GM23338 (cell line): ENCODE data around the gene POU3F4.

Experiments used
- CREB1 ChIP-seq: fragments of 250-450 bp; sonication (Bioruptor Pico); IDR thresholded peaks from 2 replicates; pipeline ENCODE4 v1.5.0; 2020; ENCODE audit warnings: low read depth, mild to moderate bottlenecking, moderate library complexity
- CTCF ChIP-seq, 2 experiments: fragments of 200-600 bp in 1 of 2; sonication (generic) in 1 of 2; conservative IDR thresholded peaks; 2 replicates each; pipeline versions ENCODE4 v1.5.1 to v1.6.1; 2016 to 2017; ENCODE audit warnings: antibody characterized with exemption in 2 of 2, low read depth in 2 of 2, mild to moderate bottlenecking in 2 of 2, moderate library complexity in 1 of 2
- EZH2 ChIP-seq: fragments of 200-600 bp; sonication (generic); IDR thresholded peaks from one replicate; pipeline ENCODE4 v1.8.0; 2017; ENCODE audit warnings: antibody characterized with exemption, mild to moderate bottlenecking, low read depth; ENCODE audit not compliant: unreplicated experiment
- EZH2phosphoT487 ChIP-seq: fragments of 200-600 bp; sonication (generic); IDR thresholded peaks from one replicate; pipeline ENCODE4 v1.8.1; 2018; ENCODE audit warnings: antibody characterized with exemption; ENCODE audit not compliant: unreplicated experiment
- JUNB ChIP-seq: IDR thresholded peaks from one replicate; pipeline ENCODE4 v1.6.1; 2016; ENCODE audit warnings: antibody characterized with exemption; ENCODE audit not compliant: unreplicated experiment
- NANOG ChIP-seq: IDR thresholded peaks from 2 replicates; pipeline ENCODE4 v1.6.1; 2016; ENCODE audit warnings: antibody characterized with exemption, borderline replicate concordance
- POLR2AphosphoS5 ChIP-seq: IDR thresholded peaks from 2 replicates; pipeline ENCODE4 v1.6.1; 2016; ENCODE audit warnings: antibody characterized with exemption, low read depth
- STAT1 ChIP-seq: IDR thresholded peaks from one replicate; pipeline ENCODE4 v1.6.1; 2016; ENCODE audit warnings: antibody characterized with exemption; ENCODE audit not compliant: unreplicated experiment
- ZNF114 ChIP-seq: fragments of 250-450 bp; sonication (Bioruptor Pico); IDR thresholded peaks from 2 replicates; pipeline ENCODE4 v1.5.0; 2020; ENCODE audit warnings: mild to moderate bottlenecking, moderate library complexity
- ZNF331 ChIP-seq: fragments of 250-450 bp; sonication (Bioruptor Pico); IDR thresholded peaks from 2 replicates; pipeline ENCODE4 v1.5.0; 2020; ENCODE audit warnings: low read depth, mild to moderate bottlenecking, moderate library complexity
- TF ChIP-seq, protein P1 (sequence below): IDR thresholded peaks from one replicate; pipeline ENCODE4 v1.6.1; 2018; ENCODE audit warnings: antibody characterized with exemption; ENCODE audit not compliant: unreplicated experiment
- TF ChIP-seq, protein P2 (sequence below): IDR thresholded peaks from 2 replicates; pipeline ENCODE4 v1.6.1; 2016; ENCODE audit warnings: antibody characterized with exemption
- TF ChIP-seq, protein P3 (sequence below): fragments of 250-450 bp; sonication (Bioruptor Pico); IDR thresholded peaks from 2 replicates; pipeline ENCODE4 v1.5.0; 2020; ENCODE audit warnings: mild to moderate bottlenecking, moderate library complexity

DNA sequence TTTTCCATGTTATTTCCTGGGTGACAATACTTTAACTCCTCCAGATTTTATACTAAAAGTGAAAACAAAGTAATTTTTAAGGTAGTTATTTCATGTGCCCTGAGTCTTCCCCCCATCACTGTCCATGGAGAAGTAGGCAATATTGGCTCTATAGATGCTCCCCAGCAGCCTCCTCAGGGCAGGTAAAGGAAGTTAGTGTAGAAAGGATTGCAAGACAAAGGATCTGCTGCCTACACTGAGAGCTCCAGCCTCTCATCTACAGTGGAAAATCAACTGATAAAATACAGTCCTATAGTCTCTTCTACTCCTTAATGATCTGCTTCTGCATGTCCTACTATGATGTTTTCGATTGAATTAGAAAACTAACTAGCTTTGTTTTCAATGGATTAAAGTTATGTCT lies 8.5 kb downstream of the POU3F4 start:
- TF ChIP-seq CTCF (conservative IDR thresholded peaks at IDR 0.05; ENCODE audit: low read depth in 2 of 2) (no peak), EZH2phosphoT487 (no peak), POLR2AphosphoS5 (no peak), ZNF331 (no peak), ZNF114 (CRISPR knock-in tag) (no peak), EZH2 (no peak), CREB1 (CRISPR knock-in tag) (no peak), JUNB (no peak), STAT1 (no peak), NANOG (no peak)
- TF ChIP-seq, protein P1, sequence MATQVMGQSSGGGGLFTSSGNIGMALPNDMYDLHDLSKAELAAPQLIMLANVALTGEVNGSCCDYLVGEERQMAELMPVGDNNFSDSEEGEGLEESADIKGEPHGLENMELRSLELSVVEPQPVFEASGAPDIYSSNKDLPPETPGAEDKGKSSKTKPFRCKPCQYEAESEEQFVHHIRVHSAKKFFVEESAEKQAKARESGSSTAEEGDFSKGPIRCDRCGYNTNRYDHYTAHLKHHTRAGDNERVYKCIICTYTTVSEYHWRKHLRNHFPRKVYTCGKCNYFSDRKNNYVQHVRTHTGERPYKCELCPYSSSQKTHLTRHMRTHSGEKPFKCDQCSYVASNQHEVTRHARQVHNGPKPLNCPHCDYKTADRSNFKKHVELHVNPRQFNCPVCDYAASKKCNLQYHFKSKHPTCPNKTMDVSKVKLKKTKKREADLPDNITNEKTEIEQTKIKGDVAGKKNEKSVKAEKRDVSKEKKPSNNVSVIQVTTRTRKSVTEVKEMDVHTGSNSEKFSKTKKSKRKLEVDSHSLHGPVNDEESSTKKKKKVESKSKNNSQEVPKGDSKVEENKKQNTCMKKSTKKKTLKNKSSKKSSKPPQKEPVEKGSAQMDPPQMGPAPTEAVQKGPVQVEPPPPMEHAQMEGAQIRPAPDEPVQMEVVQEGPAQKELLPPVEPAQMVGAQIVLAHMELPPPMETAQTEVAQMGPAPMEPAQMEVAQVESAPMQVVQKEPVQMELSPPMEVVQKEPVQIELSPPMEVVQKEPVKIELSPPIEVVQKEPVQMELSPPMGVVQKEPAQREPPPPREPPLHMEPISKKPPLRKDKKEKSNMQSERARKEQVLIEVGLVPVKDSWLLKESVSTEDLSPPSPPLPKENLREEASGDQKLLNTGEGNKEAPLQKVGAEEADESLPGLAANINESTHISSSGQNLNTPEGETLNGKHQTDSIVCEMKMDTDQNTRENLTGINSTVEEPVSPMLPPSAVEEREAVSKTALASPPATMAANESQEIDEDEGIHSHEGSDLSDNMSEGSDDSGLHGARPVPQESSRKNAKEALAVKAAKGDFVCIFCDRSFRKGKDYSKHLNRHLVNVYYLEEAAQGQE = no peak
- TF ChIP-seq, protein P2, sequence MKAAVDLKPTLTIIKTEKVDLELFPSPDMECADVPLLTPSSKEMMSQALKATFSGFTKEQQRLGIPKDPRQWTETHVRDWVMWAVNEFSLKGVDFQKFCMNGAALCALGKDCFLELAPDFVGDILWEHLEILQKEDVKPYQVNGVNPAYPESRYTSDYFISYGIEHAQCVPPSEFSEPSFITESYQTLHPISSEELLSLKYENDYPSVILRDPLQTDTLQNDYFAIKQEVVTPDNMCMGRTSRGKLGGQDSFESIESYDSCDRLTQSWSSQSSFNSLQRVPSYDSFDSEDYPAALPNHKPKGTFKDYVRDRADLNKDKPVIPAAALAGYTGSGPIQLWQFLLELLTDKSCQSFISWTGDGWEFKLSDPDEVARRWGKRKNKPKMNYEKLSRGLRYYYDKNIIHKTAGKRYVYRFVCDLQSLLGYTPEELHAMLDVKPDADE = no peak
- TF ChIP-seq, protein P3, sequence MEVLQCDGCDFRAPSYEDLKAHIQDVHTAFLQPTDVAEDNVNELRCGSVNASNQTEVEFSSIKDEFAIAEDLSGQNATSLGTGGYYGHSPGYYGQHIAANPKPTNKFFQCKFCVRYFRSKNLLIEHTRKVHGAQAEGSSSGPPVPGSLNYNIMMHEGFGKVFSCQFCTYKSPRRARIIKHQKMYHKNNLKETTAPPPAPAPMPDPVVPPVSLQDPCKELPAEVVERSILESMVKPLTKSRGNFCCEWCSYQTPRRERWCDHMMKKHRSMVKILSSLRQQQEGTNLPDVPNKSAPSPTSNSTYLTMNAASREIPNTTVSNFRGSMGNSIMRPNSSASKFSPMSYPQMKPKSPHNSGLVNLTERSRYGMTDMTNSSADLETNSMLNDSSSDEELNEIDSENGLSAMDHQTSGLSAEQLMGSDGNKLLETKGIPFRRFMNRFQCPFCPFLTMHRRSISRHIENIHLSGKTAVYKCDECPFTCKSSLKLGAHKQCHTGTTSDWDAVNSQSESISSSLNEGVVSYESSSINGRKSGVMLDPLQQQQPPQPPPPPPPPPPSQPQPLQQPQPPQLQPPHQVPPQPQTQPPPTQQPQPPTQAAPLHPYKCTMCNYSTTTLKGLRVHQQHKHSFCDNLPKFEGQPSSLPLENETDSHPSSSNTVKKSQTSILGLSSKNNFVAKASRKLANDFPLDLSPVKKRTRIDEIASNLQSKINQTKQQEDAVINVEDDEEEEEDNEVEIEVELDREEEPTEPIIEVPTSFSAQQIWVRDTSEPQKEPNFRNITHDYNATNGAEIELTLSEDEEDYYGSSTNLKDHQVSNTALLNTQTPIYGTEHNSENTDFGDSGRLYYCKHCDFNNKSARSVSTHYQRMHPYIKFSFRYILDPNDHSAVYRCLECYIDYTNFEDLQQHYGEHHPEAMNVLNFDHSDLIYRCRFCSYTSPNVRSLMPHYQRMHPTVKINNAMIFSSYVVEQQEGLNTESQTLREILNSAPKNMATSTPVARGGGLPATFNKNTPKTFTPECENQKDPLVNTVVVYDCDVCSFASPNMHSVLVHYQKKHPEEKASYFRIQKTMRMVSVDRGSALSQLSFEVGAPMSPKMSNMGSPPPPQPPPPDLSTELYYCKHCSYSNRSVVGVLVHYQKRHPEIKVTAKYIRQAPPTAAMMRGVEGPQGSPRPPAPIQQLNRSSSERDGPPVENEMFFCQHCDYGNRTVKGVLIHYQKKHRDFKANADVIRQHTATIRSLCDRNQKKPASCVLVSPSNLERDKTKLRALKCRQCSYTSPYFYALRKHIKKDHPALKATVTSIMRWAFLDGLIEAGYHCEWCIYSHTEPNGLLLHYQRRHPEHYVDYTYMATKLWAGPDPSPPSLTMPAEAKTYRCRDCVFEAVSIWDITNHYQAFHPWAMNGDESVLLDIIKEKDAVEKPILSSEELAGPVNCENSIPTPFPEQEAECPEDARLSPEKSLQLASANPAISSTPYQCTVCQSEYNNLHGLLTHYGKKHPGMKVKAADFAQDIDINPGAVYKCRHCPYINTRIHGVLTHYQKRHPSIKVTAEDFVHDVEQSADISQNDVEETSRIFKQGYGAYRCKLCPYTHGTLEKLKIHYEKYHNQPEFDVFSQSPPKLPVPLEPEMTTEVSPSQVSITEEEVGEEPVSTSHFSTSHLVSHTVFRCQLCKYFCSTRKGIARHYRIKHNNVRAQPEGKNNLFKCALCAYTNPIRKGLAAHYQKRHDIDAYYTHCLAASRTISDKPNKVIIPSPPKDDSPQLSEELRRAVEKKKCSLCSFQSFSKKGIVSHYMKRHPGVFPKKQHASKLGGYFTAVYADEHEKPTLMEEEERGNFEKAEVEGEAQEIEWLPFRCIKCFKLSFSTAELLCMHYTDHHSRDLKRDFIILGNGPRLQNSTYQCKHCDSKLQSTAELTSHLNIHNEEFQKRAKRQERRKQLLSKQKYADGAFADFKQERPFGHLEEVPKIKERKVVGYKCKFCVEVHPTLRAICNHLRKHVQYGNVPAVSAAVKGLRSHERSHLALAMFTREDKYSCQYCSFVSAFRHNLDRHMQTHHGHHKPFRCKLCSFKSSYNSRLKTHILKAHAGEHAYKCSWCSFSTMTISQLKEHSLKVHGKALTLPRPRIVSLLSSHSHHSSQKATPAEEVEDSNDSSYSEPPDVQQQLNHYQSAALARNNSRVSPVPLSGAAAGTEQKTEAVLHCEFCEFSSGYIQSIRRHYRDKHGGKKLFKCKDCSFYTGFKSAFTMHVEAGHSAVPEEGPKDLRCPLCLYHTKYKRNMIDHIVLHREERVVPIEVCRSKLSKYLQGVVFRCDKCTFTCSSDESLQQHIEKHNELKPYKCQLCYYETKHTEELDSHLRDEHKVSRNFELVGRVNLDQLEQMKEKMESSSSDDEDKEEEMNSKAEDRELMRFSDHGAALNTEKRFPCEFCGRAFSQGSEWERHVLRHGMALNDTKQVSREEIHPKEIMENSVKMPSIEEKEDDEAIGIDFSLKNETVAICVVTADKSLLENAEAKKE (CRISPR knock-in tag) = no peak
